Astrocyte of the cerebellum (primary cell): Measurements from ENCODE around the gene NAT16.

Experiments used
- DNase-seq: peaks from one replicate; pipeline ENCODE4 v3.0.0-alpha.2; 2011; ENCODE audit warnings: low read depth
- H3K4me3 ChIP-seq: 2 replicates; pipeline ENCODE4 v1.5.1; 2011; ENCODE audit warnings: mild to moderate bottlenecking, low read depth, low read length, moderate library complexity
- CTCF ChIP-seq: IDR thresholded peaks from 2 replicates; pipeline ENCODE4 v1.5.1; 2012; ENCODE audit warnings: low read length, low read depth, moderate library complexity, mild to moderate bottlenecking; ENCODE audit errors: missing control alignments
- in situ Hi-C: cut with HindIII; loops from 2 replicates; pipeline ENCODE4 v1.10.0; 2017; ENCODE audit warnings: low sequenced_read_pairs

Gene NAT16

GRCh38 chr7:101180130-101180755 lies at the start of gene NAT16:
NAT16 (minus strand) TSS chr7:101180293; CDS start chr7:101174807, 5,486 bp downstream.
- DNase-seq, result no peak
- no peak within 1 kb of the TSS for H3K4me3 ChIP-seq
- no peak for TF ChIP-seq CTCF
- in situ Hi-C loops, result no loop called here

GRCh38 chr7:101226721-101227120 lies 46.6 kb upstream of the NAT16 start:
- no peak for TF ChIP-seq CTCF
- in situ Hi-C loops, result no loop called here
- H3K4me3 ChIP-seq, result no peak overlapping the region
- no peak for DNase-seq

- H3K4me3 ChIP-seq, result no peak overlapping the region
- no peak for DNase-seq
- in situ Hi-C loops, result no loop called here
- no peak for TF ChIP-seq CTCF
Observed at GRCh38 chr7:101225650-101226049, 45.6 kb upstream of the NAT16 start.

- no peak for TF ChIP-seq CTCF
- in situ Hi-C loops, result no loop called here
- no peak for DNase-seq
- H3K4me3 ChIP-seq, result no peak overlapping the region
Observed at GRCh38 chr7:101223528-101223927, 43.4 kb upstream of the NAT16 start.

- DNase-seq, result no peak
- in situ Hi-C loops, result no loop called here
- no peak for TF ChIP-seq CTCF
- H3K4me3 ChIP-seq, result no peak overlapping the region
Observed at GRCh38 chr7:101222275-101222830, 42.3 kb upstream of the NAT16 start.

- DNase-seq, result no peak
- in situ Hi-C loops, result no loop called here
- no peak overlapping the region for H3K4me3 ChIP-seq
- TF ChIP-seq CTCF, result no peak
Observed at GRCh38 chr7:101220295-101220694, 40.2 kb upstream of the NAT16 start.
